DMS53 treated with DMSO at 0.1 percent for 48 hours (cell line): ENCODE results near the gene DYNC1LI1.

Source experiments
- DNase-seq: peaks from one replicate; lab custom pipeline; 2025; ENCODE audit not compliant: unreplicated experiment; lab: John Stamatoyannopoulos, UW

The DYNC1LI1 gene

DNA sequence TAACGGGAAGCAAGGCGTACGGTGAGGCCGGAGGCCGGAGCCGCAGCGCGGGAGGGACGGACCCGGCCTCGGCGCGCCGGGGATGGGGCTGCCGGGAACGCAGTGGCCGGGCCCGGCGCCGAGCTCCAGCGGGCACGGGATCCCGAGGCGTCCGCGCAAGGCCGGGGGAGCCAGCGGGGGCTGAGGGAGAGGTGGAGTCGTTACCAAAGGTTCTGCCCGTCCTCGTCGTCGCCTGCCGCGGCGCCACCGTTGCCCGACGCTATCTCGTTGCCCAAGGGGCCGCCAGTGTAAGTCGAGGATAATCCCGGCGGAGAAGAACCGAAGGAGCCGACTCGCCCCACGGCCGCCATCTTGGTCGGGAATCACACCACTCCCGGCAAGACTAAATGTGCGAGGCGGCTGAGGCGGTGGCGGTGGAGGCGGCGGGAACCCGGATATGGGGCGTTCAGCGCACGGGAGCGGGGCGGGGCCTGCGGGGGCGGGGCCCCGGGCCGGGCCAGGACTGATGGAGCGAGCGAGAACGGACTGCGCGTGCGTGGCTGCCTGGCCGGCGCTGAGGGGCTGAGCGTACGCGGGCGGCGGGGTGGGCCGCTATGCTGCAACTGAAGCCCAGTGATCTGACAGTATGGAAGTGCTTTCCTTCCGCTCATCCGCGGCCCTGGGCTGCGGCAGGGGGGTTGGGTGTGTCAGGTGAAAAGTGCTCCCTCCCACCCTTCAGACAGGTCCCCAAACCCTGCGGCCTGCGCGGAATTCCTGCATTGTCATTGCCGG, at the start of gene DYNC1LI1:
Gene DYNC1LI1, minus strand, starts transcription at position 438 of the 771 bp plus-strand sequence. Its CDS starts 88 bp downstream, at position 350.
- DNase-seq: peak; percentile 43

DNA sequence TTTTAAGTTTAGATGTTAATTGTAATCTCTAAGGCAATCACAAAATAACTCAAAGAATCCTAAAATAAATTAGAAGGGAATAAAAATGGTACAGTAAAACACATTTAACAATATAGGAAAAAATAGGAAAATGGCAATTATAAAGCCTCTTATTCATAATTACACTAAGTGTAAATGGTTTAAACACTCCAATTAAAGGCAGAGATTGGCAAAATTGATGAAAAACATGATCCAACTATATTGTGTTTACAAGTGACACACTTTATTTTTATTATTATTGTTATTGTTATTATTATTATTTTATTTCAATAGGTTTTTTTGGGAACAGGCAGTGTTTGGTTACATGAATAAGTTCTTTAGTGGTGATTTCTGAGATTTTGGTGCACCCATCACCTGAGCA, 48.7 kb upstream of the DYNC1LI1 start:
- no peak for DNase-seq

DNA sequence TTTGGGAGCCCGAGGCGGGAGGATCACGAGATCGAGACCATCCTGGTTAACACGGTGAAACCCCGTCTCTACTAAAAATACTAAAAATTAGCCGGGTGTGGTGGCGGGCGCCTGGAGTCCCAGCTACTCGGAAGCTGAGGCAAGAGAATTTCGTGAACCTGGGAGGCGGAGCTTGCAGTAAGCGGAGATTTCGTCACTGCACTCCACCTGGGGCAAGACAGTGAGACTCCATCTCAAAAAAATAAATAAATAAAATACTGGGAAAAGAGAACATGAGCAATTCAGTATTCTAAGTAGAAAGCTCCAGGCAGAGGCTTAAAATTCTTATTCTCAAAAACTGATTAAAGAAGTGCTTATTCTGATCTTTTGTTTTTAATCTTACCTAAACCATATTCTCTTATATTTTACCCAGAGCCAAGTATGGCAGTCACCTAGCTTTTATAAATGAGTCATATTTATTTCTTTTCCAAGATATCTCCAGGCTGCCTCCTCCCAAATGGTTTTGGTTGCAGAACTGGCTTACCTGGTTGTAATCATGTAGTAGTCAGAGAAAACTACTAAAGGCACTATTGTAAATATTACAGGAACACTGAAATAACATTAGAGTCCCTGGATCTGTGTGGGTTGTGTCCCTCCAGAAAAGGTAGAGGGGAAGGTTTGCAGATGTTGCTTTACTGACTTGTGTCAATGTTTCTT, 45.8 kb upstream of the DYNC1LI1 start:
- no peak for DNase-seq

DNA sequence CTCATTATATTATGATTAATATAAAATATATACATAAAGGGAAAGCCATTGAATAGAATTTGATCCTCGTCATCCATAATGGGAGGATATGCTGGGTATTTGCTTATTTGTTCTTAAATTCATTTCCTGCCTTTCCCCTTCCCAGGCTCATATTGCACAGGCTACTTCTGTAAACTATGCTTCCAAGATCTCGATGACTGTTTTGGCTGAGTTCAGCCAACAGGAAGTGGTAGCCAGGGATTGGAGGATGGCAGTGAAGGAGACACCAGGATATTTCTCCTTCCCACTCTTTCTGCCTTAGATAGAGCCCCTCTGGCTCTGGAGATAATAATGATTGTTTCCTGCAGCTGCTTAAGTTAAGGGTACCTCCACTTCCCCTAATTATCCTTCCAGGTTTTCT, 44.3 kb upstream of the DYNC1LI1 start:
- no peak for DNase-seq

DNA sequence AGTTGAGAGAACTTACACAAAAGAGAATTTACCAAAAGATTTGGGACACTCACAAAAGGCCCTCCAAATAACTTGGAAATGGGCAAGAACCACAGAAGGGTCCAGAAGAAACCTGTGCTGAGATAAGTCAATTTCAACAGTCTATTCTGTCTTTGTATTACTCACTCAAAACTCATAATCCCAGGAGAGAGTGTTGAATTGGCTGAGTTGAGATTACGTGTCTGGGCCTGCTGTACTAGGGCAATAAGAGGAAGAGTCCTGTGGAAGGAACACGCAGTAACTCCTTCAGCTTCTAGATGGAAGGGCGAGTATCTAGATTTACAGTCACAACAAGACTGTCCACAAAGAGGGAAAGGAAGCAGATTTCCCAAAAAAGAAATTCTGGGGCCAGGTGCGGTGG, 42.5 kb upstream of the DYNC1LI1 start:
- no peak for DNase-seq

DNA sequence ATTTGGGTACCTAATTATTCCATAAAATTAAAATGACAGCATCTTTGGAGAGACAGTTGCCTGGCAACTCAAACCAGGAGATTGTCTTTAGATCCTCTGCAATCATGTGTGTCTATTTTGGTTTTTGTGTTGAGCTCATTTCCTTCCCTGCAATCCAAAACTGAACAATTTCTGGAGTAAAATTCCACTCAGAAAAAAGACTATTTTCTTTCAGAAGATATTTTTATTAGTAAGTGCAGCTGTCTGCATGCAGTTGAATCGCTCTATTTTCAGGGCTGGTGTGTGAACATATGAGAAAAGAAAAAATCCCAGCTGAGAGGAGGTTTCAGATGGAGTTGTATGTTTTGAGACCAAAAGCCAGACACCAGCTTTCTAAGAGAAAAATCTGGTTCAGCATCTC, 41.9 kb upstream of the DYNC1LI1 start:
- no peak for DNase-seq

DNA sequence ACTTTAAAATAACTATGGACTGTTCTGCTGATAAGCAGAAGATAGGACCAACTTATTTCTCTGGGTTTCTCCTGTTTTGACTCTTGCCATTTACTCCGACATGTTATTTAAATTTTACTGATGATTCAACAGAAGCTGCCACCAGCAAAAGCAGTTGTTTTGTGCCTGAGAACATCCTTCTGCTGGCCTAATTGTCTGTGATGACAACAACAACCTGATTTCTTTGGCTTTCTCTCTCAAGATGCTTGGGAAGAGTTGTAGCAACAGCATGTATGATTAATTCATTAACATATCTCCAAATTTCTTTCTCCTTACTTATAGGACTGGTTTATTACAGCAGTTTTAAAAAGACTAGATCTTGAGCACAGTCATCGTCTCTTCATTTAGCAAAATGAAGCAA, 36.9 kb upstream of the DYNC1LI1 start:
- DNase-seq: no peak

DNA sequence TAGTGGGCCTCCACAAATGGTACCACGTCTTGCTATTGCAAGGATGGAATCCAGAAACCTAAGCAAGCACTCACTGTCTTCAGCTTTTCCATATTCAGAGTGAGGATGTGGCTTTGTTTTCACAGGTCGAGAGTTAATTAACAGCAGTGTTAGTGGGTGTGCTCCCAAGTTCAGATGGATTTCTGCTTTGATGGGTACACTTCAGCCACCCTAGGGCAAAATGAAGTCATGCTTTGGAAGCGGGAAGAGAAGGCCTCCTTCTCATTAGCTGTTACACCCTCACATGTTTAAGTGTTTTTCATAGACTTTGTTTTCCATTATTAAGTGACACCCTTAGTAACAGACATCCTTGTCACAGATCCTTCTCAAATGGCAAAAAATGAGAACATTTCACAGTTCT, 36.3 kb upstream of the DYNC1LI1 start:
- no peak for DNase-seq

DNA sequence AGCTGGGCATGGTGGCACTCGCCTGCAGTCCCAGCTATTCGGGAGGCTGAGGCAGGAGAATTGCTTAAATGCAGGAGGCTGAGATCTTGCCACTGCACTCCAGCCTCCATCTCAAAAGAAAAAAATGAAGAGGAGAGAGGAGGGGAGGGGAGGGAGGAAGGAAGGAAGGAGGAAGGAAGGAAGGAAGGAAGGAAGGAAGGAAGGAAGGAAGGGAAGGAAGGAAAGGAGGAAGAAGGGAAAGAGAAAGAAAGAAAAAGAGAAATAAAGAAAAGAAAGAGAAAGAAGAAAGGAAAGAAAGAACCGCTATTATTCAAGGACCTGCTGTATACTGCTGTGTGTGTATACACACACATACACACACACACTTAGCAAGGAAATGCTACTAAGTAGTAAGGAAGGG, 35.6 kb upstream of the DYNC1LI1 start:
- DNase-seq: no peak

DNA sequence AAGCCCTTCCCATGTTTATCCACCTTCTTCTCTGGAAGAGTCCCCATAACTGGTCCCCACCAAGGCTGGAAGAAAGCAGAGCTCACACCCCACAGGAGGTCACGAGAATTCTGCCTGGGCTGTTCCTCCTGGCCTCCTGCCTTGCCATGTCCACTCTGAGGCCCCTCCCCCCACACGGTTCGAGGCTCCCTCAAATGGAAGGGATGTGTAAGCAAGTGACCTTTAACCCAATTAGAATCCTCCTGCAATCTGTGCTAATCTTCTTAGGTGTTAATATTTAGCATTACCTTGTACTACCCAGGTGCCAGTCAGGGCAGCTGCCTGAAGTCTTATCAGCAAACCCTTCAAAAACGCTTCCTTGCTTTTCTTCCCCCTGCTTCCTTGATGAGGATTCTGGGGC, 32.4 kb upstream of the DYNC1LI1 start:
- no peak for DNase-seq

DNA sequence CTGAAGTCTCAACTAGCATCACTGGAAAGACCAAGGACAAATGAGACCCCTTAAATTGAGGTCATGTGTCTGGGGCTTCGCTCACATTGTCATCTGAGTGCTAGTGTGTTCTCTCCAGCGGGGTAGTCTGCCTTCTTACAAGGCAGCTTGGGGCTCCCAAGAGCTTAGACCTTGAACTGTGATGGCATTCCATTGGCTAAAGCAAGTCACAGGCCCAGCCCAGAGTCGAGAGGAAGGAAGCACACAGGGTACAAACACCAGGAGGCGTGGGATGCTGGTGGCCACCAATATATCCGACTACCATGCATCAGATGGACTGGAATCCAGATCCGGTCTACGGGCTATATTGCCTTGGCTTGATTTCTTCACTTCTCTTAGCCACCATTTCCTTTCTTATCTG, 31.5 kb upstream of the DYNC1LI1 start:
- DNase-seq: no peak

DNA sequence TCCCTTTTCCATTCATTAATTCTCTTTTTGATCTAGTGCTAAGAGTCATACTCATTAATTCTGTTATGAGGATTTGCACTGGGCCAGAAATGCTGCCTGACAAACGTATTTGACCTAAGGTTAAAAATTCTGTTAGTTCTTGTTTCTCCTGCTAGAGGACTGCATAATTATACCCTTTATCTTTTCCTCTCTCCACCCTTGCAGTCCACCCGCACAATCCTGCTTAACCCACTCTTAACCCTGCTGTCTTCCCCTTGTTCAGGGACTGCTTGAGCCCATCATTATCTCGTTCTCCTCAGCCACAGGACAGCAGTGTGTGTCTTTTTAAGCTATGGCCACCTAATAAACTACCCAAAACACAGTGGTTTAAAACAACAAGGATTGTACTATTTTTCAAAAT, 31.1 kb upstream of the DYNC1LI1 start:
- no peak for DNase-seq

DNA sequence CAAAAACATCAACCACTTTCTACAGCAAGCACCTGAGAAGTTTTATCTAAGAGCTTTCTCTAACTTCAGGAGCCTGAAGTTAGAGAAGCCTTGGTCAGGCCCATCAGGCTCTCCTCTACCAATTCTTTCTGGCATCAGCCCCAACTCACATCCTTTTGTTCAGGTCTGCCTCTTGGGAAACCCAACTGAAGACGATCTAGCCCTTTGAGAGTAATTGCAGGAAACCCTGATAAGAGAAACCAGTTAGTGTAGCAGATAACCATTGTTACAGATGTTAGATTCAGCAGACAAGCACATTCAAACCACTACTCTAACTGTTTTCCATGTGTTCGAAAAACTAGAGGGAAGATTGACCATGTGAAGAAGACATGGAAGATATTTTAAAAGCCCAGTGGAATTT, 27.0 kb upstream of the DYNC1LI1 start:
- DNase-seq: no peak

DNA sequence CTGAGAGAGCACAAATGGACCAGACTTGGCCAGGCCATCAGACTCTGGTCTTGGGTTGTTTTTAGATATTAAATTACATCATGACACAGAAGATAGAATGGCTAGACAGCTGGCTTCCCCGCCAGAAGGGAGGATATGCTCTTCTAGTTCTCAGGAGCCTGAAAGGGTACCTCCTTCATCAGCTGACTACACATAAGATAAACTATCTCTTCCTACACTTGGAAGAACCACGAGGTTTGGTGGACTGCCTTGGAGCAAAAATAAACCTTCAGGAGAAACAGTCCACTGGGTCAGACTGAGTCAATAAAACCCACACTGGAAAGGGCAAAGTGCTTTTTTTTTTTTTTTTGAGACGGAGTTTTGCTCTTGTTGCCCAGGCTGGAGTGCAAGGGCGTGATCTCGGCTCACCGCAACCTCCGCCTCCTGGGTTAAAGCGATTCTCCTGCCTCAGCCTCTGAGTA, 26.3 kb upstream of the DYNC1LI1 start:
- DNase-seq: no peak

DNA sequence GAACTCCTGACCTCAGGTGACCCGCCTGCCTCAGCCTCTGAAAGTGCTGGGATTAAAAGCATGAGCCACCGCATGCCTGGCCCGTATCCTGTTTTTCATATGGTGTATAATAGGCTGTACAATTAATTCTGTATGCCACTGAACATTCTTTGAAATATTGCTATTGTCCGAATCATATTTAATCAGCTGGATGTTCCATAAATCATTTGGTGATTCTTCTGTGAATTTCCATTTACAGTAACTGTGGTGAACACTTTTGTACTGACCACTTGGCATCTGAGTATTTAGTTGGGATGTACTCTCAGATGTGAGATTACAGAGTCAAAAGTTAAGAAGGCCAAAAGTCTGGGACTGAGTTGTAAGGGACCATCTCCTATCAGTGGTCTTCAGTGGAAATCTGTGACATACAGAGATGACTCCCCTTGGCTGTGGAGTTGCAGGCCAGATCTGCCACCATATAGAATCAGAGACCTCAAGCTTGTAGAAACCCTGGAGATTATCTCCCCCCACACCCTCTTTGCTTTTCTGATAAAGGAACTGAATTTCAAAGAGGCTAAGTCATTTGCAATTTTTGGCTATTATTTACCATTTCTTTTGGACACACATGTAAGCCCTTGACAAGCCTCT, 25.7 kb upstream of the DYNC1LI1 start:
- no peak for DNase-seq

DNA sequence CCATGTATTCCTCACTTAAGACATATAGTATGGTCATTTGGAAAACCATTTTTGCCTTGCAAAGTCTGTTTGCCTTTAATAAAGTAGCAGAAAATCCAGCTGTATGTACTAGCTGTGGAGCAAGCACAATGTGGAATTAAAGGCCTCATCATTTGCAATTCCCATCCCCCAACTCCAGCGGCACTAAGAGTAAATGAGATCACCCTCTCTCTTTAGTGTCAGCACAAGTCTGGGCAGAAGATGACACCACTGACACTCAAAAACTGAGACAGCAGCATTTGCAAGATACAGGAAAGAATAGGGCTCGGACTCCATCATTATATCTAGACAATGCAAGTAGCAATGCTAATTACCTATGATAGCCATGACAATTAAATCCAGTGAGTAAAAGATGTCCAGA, 24.7 kb upstream of the DYNC1LI1 start:
- no peak for DNase-seq

DNA sequence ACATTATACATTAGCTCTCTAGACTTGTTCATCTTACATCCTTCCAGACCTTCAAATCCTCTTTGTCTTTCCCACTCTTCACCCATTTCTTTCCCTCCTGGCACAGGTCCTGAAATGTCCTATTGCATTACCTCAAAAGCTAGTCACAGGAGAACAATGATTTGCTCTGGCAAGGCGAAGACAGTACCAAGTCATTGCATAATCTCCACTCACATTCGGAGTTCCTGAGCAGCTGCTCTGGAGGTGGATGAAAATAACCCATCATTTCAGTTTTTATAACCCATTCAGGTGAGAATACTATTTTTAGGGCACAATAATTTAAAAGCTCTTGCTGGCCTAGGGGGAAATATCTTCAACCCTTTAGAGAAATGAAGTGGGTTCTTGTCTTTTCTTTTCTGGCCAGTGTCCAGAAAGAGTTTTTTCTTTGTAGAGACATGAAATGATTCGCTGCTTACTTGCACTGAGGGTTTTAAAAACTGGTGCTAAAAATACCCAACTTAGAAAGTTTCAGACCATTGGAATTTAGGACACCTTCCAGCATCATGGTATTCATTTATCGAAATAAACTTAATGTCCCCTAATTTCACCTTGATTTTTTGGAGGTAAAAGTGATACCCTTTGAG, 23.4 kb upstream of the DYNC1LI1 start:
- no peak for DNase-seq

DNA sequence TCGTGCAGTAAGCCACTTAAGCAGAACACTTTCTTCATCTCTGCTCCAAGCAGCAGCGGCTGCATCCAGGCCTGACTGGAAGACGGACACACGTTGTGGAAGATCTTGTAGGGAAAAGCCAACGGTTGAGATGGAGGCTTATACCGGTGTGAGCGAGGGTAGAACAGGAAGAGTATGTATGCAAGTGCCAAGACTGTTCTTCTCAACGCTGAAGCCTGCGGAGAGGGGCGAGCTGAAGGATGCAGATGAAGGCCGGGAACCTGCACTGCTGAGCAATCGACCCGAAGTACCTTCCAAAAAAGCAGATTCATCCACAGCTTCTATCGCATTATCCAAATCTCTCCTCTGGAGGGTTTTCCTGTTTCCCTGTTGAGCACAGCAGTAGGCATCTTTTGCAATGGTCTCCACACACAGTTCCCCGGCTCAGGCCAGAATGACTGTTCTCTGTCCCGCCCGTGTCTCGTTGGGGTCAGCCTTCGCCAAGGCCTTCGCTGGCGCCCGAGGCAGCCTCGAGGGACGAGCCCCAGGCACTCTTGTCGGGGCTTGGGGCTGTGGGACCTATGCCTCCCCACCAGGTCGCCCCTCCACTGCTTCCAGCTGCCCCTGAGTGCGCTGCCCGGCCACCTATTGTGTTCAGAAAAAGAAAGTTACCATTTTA, 22.2 kb upstream of the DYNC1LI1 start:
- no peak for DNase-seq

DNA sequence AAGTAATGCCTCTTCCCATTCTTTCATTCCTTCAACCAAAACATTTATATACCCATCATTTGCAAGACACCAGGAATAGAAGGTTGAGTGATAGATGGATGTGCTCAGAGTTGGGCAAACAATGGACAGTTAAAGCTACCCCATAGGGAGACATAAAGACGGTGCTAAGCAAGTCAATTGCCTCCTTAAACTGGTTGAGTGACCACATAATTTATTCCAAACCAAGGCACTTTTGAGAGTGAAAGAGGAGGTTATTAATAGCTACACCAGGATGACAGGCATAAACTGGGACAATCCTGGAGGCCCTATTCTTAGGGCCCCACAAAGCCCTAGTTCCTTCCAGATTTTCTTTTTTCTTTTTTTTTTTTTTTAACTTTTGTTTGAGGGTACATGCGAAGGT, 21.4 kb upstream of the DYNC1LI1 start:
- DNase-seq: no peak

DNA sequence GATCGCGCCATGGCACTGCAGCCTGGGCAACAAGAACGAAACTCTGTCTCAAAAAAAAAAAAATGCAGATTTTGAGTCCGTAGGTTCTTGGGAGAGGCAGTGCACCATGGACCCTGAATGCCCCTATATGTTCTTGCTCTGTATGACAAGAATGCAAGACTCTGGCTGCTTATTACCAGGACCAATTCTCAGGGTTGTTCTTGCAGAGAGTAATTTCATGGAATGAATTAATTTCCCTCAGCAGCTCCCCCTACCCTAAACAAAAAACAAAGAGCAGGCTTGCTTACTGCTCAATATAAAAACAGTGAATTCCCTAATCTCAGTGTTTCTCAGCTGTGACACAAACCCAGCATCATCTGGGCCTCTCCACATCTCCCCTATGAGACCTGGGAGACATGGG, 20.5 kb upstream of the DYNC1LI1 start:
- no peak for DNase-seq

DNA sequence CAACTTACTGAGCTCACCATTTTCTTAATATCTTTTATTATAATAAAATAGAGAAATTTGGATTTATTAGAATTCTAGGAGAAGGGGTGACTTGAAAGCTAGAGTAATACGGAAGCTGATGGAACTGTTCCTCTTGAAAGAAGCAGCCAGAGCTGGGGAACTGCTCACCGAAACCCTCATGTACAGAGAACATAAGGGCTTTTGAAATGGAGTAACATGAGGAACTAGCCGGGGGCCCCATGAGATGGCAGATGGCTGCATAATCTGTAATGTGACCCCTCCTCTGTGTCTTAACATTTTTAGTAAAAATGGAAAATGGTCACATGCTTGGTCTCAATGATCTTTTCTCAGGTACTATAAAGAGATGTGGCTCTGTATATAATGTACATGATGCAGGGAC, 15.7 kb upstream of the DYNC1LI1 start:
- no peak for DNase-seq
